GM12878 (cell line): ENCODE results near the gene RTP3. TPM values are rescaled to one million over a fixed set of nuclear protein-coding genes. Genes with fewer than 3 reads are reported as not detected.

Experiments used
- ATAC-seq: fragments of 200-7000 bp; cut with Tn5 transposase; 3 replicates; pipeline ENCODE4 v1.9.1; 2020; ENCODE audit warnings: mild to moderate bottlenecking, moderate library complexity
- BruUV-seq: library from RNA; stranded (reverse); fragments of 400-500 nt; replicated peaks from 2 replicates; lab custom pipeline; 2021; lab: Mats Ljungman, UMichigan
- CTCF ChIA-PET: fragments of 300-600 bp; sonication (Branson Sonifier 250); formaldehyde crosslinking; extraction: SDS; loops from one replicate; lab custom pipeline; 2021; ENCODE audit warnings: inconsistent platforms; lab: Yijun Ruan, JAX
- POLR2A ChIA-PET: fragments of 350-600 bp; formaldehyde crosslinking; extraction: SDS; loops from one replicate; lab custom pipeline; 2021; ENCODE audit warnings: inconsistent platforms; lab: Charles Lee
- RAD21 ChIA-PET: fragments of 300-600 bp; sonication (Branson Sonifier 250); formaldehyde crosslinking; loops from one replicate; lab custom pipeline; 2023; ENCODE audit warnings: antibody characterized with exemption; ENCODE audit not compliant: unreplicated experiment; lab: Charles Lee
- SMC1A ChIA-PET: fragments of 300-600 bp; sonication (Branson Sonifier 250); formaldehyde crosslinking; loops from one replicate; lab custom pipeline; 2023; ENCODE audit not compliant: unreplicated experiment, uncharacterized antibody; lab: Charles Lee
- DNase-seq: peaks from one replicate; pipeline ENCODE4 v3.0.0-alpha.2; 2011; ENCODE audit warnings: low read depth, low spot score
- FAIRE-seq: peaks from 3 replicates; lab custom pipeline; 2011; peaks lifted over from hg19 to GRCh38; lab: Jason Lieb, UNC
- H2AFZ ChIP-seq: 2 replicates; pipeline ENCODE4 v1.6.0; 2011; ENCODE audit warnings: low read depth, low read length, control low read depth; ENCODE audit not compliant: control insufficient read depth
- H3K27ac ChIP-seq: 2 replicates; pipeline ENCODE4 v1.5.1; 2011; ENCODE audit warnings: control low read depth; ENCODE audit not compliant: control insufficient read depth, insufficient read depth
- H3K27me3 ChIP-seq, 2 experiments: replicated peaks in 1 of 2; 2 replicates each; pipeline versions ENCODE4 v1.6.0 to v1.6.1; 2011; ENCODE audit warnings: low read length in 1 of 2; ENCODE audit not compliant: control insufficient read depth in 2 of 2, insufficient read depth in 2 of 2
- H3K36me3 ChIP-seq, 2 experiments: 2 replicates each; pipeline ENCODE4 v1.5.1; 2011; ENCODE audit warnings: low read length in 1 of 2; ENCODE audit not compliant: control insufficient read depth in 2 of 2, insufficient read depth in 2 of 2
- H3K4me1 ChIP-seq: 2 replicates; pipeline ENCODE4 v1.6.1; 2011; ENCODE audit warnings: mild to moderate bottlenecking, low read length, moderate library complexity, mixed read lengths; ENCODE audit not compliant: control insufficient read depth, insufficient read depth
- H3K4me2 ChIP-seq: 2 replicates; pipeline ENCODE4 v1.6.0; 2011; ENCODE audit warnings: control low read depth; ENCODE audit not compliant: control insufficient read depth, insufficient read depth
- H3K4me3 ChIP-seq: fragments of 200-600 bp; sonication (generic); 2 replicates; pipeline ENCODE4 v1.5.1; 2016
- H3K79me2 ChIP-seq: 2 replicates; pipeline ENCODE4 v1.6.0; 2011; ENCODE audit warnings: low read length; ENCODE audit not compliant: control insufficient read depth, insufficient read depth
- H3K9ac ChIP-seq: 2 replicates; pipeline ENCODE4 v1.8.0; 2011; ENCODE audit warnings: low read length, control low read depth, mixed read lengths; ENCODE audit not compliant: control insufficient read depth, insufficient read depth
- H3K9me3 ChIP-seq: replicated peaks from 3 replicates; pipeline ENCODE4 v1.5.1; 2011; ENCODE audit warnings: mild to moderate bottlenecking, low read length; ENCODE audit not compliant: control insufficient read depth, insufficient read depth
- H4K20me1 ChIP-seq: 2 replicates; pipeline ENCODE4 v1.6.0; 2011; ENCODE audit not compliant: control insufficient read depth, insufficient read depth
- ASH2L ChIP-seq: fragments of 300-600, 200-600 bp; sonication (generic); IDR thresholded peaks from 2 replicates; pipeline ENCODE4 v1.6.1; 2017; ENCODE audit warnings: low read depth, mild to moderate bottlenecking, borderline replicate concordance
- BHLHE40 ChIP-seq, 2 experiments: fragments of 450-650 bp in 1 of 2; IDR thresholded peaks; 2 replicates each; pipeline ENCODE4 v1.6.1; 2011 to 2017; ENCODE audit warnings: low read depth in 2 of 2, borderline replicate concordance in 1 of 2, improper control_type of control experiment in 1 of 2, low read length in 1 of 2, mild to moderate bottlenecking in 1 of 2
- ELK1 ChIP-seq: IDR thresholded peaks from 2 replicates; pipeline ENCODE4 v1.6.1; 2012; ENCODE audit warnings: low read depth, low read length, improper control_type of control experiment
- GATAD2B ChIP-seq: fragments of 450-650 bp; conservative IDR thresholded peaks from 2 replicates; pipeline ENCODE4 v1.6.1; 2017; ENCODE audit warnings: low read depth, mild to moderate bottlenecking, moderate library complexity
- IRF4 ChIP-seq: IDR thresholded peaks from 2 replicates; pipeline ENCODE4 v1.6.1; 2011; ENCODE audit warnings: low read depth, low read length
- LARP7 ChIP-seq: fragments of 450-650 bp; IDR thresholded peaks from 2 replicates; pipeline ENCODE4 v1.6.1; 2017; ENCODE audit warnings: mild to moderate bottlenecking
- MTA3 ChIP-seq: IDR thresholded peaks from 2 replicates; pipeline ENCODE4 v1.6.1; 2012; ENCODE audit warnings: low read length, inconsistent platforms, borderline replicate concordance
- MYB ChIP-seq: fragments of 150-350 bp; IDR thresholded peaks from 2 replicates; pipeline ENCODE4 v1.6.1; 2014; ENCODE audit warnings: mild to moderate bottlenecking, low read depth, low read length, borderline replicate concordance
- NFXL1 ChIP-seq: fragments of 450-650 bp; IDR thresholded peaks from 2 replicates; pipeline ENCODE4 v1.6.1; 2017; ENCODE audit warnings: antibody characterized with exemption, mild to moderate bottlenecking, borderline replicate concordance
- NFYB ChIP-seq: IDR thresholded peaks from 2 replicates; pipeline ENCODE4 v1.6.1; 2011; ENCODE audit warnings: low read depth, mild to moderate bottlenecking, low read length, improper control_type of control experiment, moderate library complexity; ENCODE audit not compliant: insufficient read depth
- NRF1 ChIP-seq: conservative IDR thresholded peaks from 2 replicates; pipeline ENCODE4 v1.6.1; 2011; ENCODE audit warnings: mild to moderate bottlenecking, low read depth, low read length, improper control_type of control experiment
- POU2F2 ChIP-seq: IDR thresholded peaks from 3 replicates; pipeline ENCODE4 v1.6.1; 2011; ENCODE audit warnings: low read depth, mild to moderate bottlenecking, low read length, borderline replicate concordance
- RUNX3 ChIP-seq: IDR thresholded peaks from 2 replicates; pipeline ENCODE4 v1.6.1; 2012; ENCODE audit warnings: low read length, inconsistent platforms
- SKIL ChIP-seq: fragments of 450-650 bp; IDR thresholded peaks from 2 replicates; pipeline ENCODE4 v1.6.1; 2017; ENCODE audit warnings: mild to moderate bottlenecking, low read depth, inconsistent platforms; ENCODE audit not compliant: poor library complexity, severe bottlenecking
- STAT3 ChIP-seq: IDR thresholded peaks from 2 replicates; pipeline ENCODE4 v1.6.1; 2011; ENCODE audit warnings: low read depth, low read length, improper control_type of control experiment
- TCF12 ChIP-seq: IDR thresholded peaks from 2 replicates; pipeline ENCODE4 v1.6.1; 2011; ENCODE audit warnings: low read depth, mild to moderate bottlenecking, low read length
- ZNF274 ChIP-seq: IDR thresholded peaks from one replicate; pipeline ENCODE4 v1.8.0; 2011; ENCODE audit not compliant: insufficient read length, insufficient read depth
- WGBS: methylation state at CpG from one replicate; pipeline ENCODE4 v1.1.6; 2016; ENCODE audit warnings: low lambda C conversion rate; ENCODE audit not compliant: insufficient replicate concordance, insufficient coverage; ENCODE audit errors: missing lambda C conversion rate; 5-methylcytosine and 5-hydroxymethylcytosine counted together
- in situ Hi-C: fragments of 300-500 bp; cut with MboI; formaldehyde crosslinking; loops from 9 replicates; pipeline ENCODE4 v1.14.3; 2018; ENCODE audit warnings: mixed read lengths
- intact Hi-C: fragments of 100-400 bp; cut with micrococcal nuclease; formaldehyde crosslinking; loops from one replicate; pipeline ENCODE4 v1.14.2; 2022; ENCODE audit not compliant: unreplicated experiment
- polyA plus RNA-seq, 11 experiments: library from polyadenylated mRNA; depleted of rRNA in 4 of 11; unstranded in 6 of 11; stranded (reverse) in 5 of 11; fragments of >200 nt; fragmentation: Nextera tagmentation in 4 of 11; fragmentation: Illumina TruSeq in 1 of 11; extraction: Ambion mirVana in 4 of 11; extraction: Trizol in 1 of 11; gene quantifications; 1 replicate in 1 of 11; 2 replicates in 10 of 11; pipeline versions ENCODE4 v1.2.1 to v1.2.3, GENCODE V29; 2011 to 2016; ENCODE audit warnings: inconsistent platforms in 2 of 11, missing spikeins in 2 of 11, low read depth in 1 of 11
- total RNA-seq, 4 experiments: library from RNA; depleted of rRNA in 3 of 4; stranded (reverse); fragments of >200 nt in 3 of 4; fragmentation: Illumina TruSeq in 1 of 4; extraction: Trizol in 1 of 4; gene quantifications; 2 replicates each; pipeline versions ENCODE4 v1.2.1 to v1.2.3, GENCODE V29; 2013 to 2021

Gene RTP3
- total and polyA plus RNA-seq, 10 of the 15 experiments (the other 5 are each of a cell fraction or from before 2014, with no cell fraction given) = 0.06 TPM; not detected in 9

GRCh38 chr3:46500656-46501635, 3.2 kb downstream of the RTP3 start:
- ChIA-PET POLR2A (no interaction called here), SMC1A (interaction anchor here (1.0 to 1.6 kb wide), 3 partner anchors 12 to 128 kb away, joined by 3 to 7 read pairs (median 6); no protein-coding TSS in a partner anchor), CTCF (interaction anchor here (0.8 to 6.0 kb wide), 6 partner anchors 8 to 128 kb away, joined by 3 to 36 read pairs (median 8); no protein-coding TSS in a partner anchor), RAD21 (no interaction called here)
- no peaks in the 10 kb centered on the region for H4K20me1 ChIP-seq
- 25% methylated on average over 5 of the region's 5 CpGs for WGBS
- peak overlapping the region; percentile 63; the same call in 1 of the 2 replicates for H3K4me2 ChIP-seq
- peaks cover 2% of the 10 kb centered on the region; the same call in 2 of the 3 replicates for H3K9me3 ChIP-seq
- no TSS peak for BruUV-seq
- H3K27ac ChIP-seq = no peak overlapping the region
- peak; percentile 18 for FAIRE-seq
- peak; percentile 38 for DNase-seq
- in situ Hi-C loops = no loop called here
- H3K4me3 ChIP-seq = no peak overlapping the region
- ATAC-seq = peak; percentile 77
- peak overlapping the region; percentile 43 for H2AFZ ChIP-seq
- H3K9ac ChIP-seq = peak overlapping the region; percentile 0; the same call in 1 of the 2 replicates
- H3K27me3 ChIP-seq = peaks cover 0 to 3% of the 10 kb centered on the region in 2 experiments; a peak in 1 of 4 replicates
- H3K36me3 ChIP-seq = no peaks in the 10 kb centered on the region
- intact Hi-C loops = loop anchor here (5.0 kb wide), 1 partner anchor 36 kb away; no protein-coding TSS in a partner anchor
- no peaks in the 10 kb centered on the region for H3K79me2 ChIP-seq
- H3K4me1 ChIP-seq = peaks cover 24% of the 10 kb centered on the region
- TF ChIP-seq BHLHE40 (IDR thresholded peaks at IDR 0.05; ENCODE audit: borderline replicate concordance in 1 of 2, low read depth in 2 of 2, low read length in 1 of 2) (no peak), ASH2L (no peak), GATAD2B (no peak), POU2F2 (no peak), MTA3 (no peak), ZNF274 (no peak), NFXL1 (no peak), TCF12 (no peak), NFYB (no peak), LARP7 (no peak), MYB (no peak), STAT3 (no peak), IRF4 (0 out of 2 replicates have a peak, but pooled peaks have one; percentile 40), RUNX3 (no peak), NRF1 (no peak), SKIL (no peak), ELK1 (no peak)
